HFFc6 (cell line): Measurements from ENCODE around the gene LCN1. TPM values are rescaled to one million over a fixed set of nuclear protein-coding genes. Genes with fewer than 3 reads are reported as not detected.

Experiments used
- DNase-seq: peaks from one replicate; pipeline ENCODE4 v3.0.0-alpha.2; 2018
- H3K27ac Mint-ChIP-seq: 2 replicates; pipeline ENCODE4 v1.8.0; 2020; ENCODE audit warnings: mild to moderate bottlenecking, mixed read lengths
- H3K27me3 Mint-ChIP-seq: 2 replicates; pipeline ENCODE4 v1.8.0; 2021; ENCODE audit warnings: mild to moderate bottlenecking, moderate library complexity, mixed read lengths; ENCODE audit not compliant: insufficient read depth
- H3K36me3 Mint-ChIP-seq: 2 replicates; pipeline ENCODE4 v1.8.0; 2021; ENCODE audit warnings: low read depth, mixed read lengths
- H3K4me1 Mint-ChIP-seq: 2 replicates; pipeline ENCODE4 v1.8.0; 2020; ENCODE audit warnings: low read depth, mixed read lengths
- H3K4me3 Mint-ChIP-seq: 2 replicates; pipeline ENCODE4 v1.8.0; 2020; ENCODE audit warnings: mild to moderate bottlenecking, moderate library complexity, mixed read lengths
- H3K9me3 Mint-ChIP-seq: 2 replicates; pipeline ENCODE4 v1.8.0; 2020; ENCODE audit warnings: mild to moderate bottlenecking, mixed read lengths
- CTCF ChIP-seq: fragments of 200-600 bp; sonication (generic); IDR thresholded peaks from 2 replicates; pipeline ENCODE4 v1.5.0; 2021; ENCODE audit warnings: antibody characterized with exemption, mild to moderate bottlenecking
- total RNA-seq, 6 experiments: library from RNA; stranded (reverse); fragmentation: NEBNext Ultra II Directional; extraction: Animal tissue kit (Norgen Biotek cat#: 25700); gene quantifications; 2 replicates in 1 of 6; 3 replicates in 5 of 6; pipeline ENCODE4 v1.2.3, GENCODE V29; 2021

LCN1 gene
- total RNA-seq, 6 experiments from 2014 or later: 0.28 to 0.46 TPM; not detected in 4

- TF ChIP-seq CTCF: no peak
- DNase-seq: no peak
- peaks cover 11% of the 10 kb centered on the region for H3K27me3 Mint-ChIP-seq
- peaks cover 3% of the 10 kb centered on the region; the same call in 1 of the 2 replicates for H3K9me3 Mint-ChIP-seq
- no peaks in the 10 kb centered on the region for H3K4me1 Mint-ChIP-seq
- no peak overlapping the region for H3K27ac Mint-ChIP-seq
- no peak overlapping the region for H3K4me3 Mint-ChIP-seq
- no peaks in the 10 kb centered on the region for H3K36me3 Mint-ChIP-seq
These were observed 53.1 kb downstream of the LCN1 start for GRCh38 chr9:135574331-135574730.

- no peaks in the 10 kb centered on the region for H3K4me1 Mint-ChIP-seq
- peaks cover 10% of the 10 kb centered on the region for H3K27me3 Mint-ChIP-seq
- H3K4me3 Mint-ChIP-seq: no peak overlapping the region
- H3K9me3 Mint-ChIP-seq: no peaks in the 10 kb centered on the region
- H3K27ac Mint-ChIP-seq: no peak overlapping the region
- no peak for TF ChIP-seq CTCF
- H3K36me3 Mint-ChIP-seq: no peaks in the 10 kb centered on the region
- DNase-seq: no peak
These were observed 53.7 kb downstream of the LCN1 start for GRCh38 chr9:135574943-135575342.

Other genes with a start within 250 kb of the LCN1 start
- gene PPP1R26, start 41.7 kb upstream of the LCN1 start, total RNA-seq: 10 to 100 TPM; 10.6 to 14.9 (median 11.0) TPM
- 10 to 100 TPM; 37.5 to 43.3 (median 38.6) TPM for gene MRPS2, start 20.8 kb upstream of the LCN1 start, total RNA-seq
- not detected for gene OBP2A, start 24.7 kb downstream of the LCN1 start, total RNA-seq
- gene PAEP, start 40.3 kb downstream of the LCN1 start, total RNA-seq: not detected
- not detected for gene GLT6D1, start 118.1 kb downstream of the LCN1 start, total RNA-seq
- gene LCN9, start 141.9 kb downstream of the LCN1 start, total RNA-seq: not detected
- gene SOHLH1, start 178.0 kb downstream of the LCN1 start, total RNA-seq: not detected
- gene KCNT1, start 180.7 kb downstream of the LCN1 start, total RNA-seq: not detected